IMR-90 (cell line): ENCODE data around the gene PCGF6. TPM values are rescaled to one million over a fixed set of nuclear protein-coding genes. Genes with fewer than 3 reads are reported as not detected.

Experiments
- ATAC-seq: fragments of 200-7000 bp; cut with Tn5 transposase; 2 replicates; pipeline ENCODE4 v1.9.1; 2020; ENCODE audit warnings: low read depth, mild to moderate bottlenecking, moderate library complexity
- BruUV-seq: library from RNA; stranded (reverse); fragments of 400-500 nt; replicated peaks from 2 replicates; lab custom pipeline; 2021; lab: Mats Ljungman, UMichigan
- CTCF ChIA-PET: fragments of 300-600 bp; formaldehyde crosslinking; extraction: SDS; loops from one replicate; lab custom pipeline; 2021; ENCODE audit warnings: antibody characterized with exemption; lab: Yijun Ruan, JAX
- POLR2A ChIA-PET: fragments of 300-600 bp; sonication (Branson Sonifier 250); formaldehyde crosslinking; loops from one replicate; lab custom pipeline; 2022; ENCODE audit warnings: antibody characterized with exemption; ENCODE audit not compliant: unreplicated experiment; lab: Charles Lee
- DNase-seq: peaks from one replicate; pipeline ENCODE4 v3.0.0; 2013
- H2AFZ ChIP-seq: replicated peaks from 2 replicates; pipeline ENCODE3; 2013; ENCODE audit warnings: low read length, mild to moderate bottlenecking; ENCODE audit not compliant: poor library complexity
- H2AK5ac ChIP-seq: 2 replicates; pipeline ENCODE4 v1.6.1; 2013; ENCODE audit warnings: low read depth, low read length, inconsistent platforms
- H2AK9ac ChIP-seq: replicated peaks from 2 replicates; pipeline ENCODE3; 2013; ENCODE audit warnings: mild to moderate bottlenecking, low read depth, low read length, moderate library complexity; ENCODE audit not compliant: poor library complexity
- H2BK120ac ChIP-seq: 2 replicates; pipeline ENCODE4 v1.6.1; 2013; ENCODE audit warnings: low read depth, low read length, inconsistent platforms
- H2BK15ac ChIP-seq: 3 replicates; pipeline ENCODE4 v1.6.1; 2013; ENCODE audit warnings: low read depth, low read length, inconsistent platforms
- H2BK20ac ChIP-seq: 2 replicates; pipeline ENCODE4 v1.6.1; 2013; ENCODE audit warnings: low read depth, mild to moderate bottlenecking, inconsistent platforms, low read length, moderate library complexity
- H2BK5ac ChIP-seq: 2 replicates; pipeline ENCODE4 v1.6.1; 2013; ENCODE audit warnings: mild to moderate bottlenecking, low read depth, low read length, inconsistent platforms; ENCODE audit not compliant: poor library complexity, severe bottlenecking
- H3K14ac ChIP-seq: replicated peaks from 2 replicates; pipeline ENCODE4 v1.6.1; 2013; ENCODE audit warnings: low read depth, low read length, inconsistent platforms
- H3K18ac ChIP-seq: 2 replicates; pipeline ENCODE4 v1.6.1; 2013; ENCODE audit warnings: low read depth, low read length, control low read depth
- H3K23ac ChIP-seq: 2 replicates; pipeline ENCODE4 v1.6.1; 2013; ENCODE audit warnings: low read depth, low read length, inconsistent platforms
- H3K27ac ChIP-seq: 2 replicates; pipeline ENCODE4 v1.5.1; 2013; ENCODE audit warnings: mild to moderate bottlenecking, control low read depth, low read length; ENCODE audit not compliant: insufficient read depth
- H3K27me3 ChIP-seq: 2 replicates; pipeline ENCODE4 v1.6.1; 2013; ENCODE audit warnings: low read length; ENCODE audit not compliant: control insufficient read depth, insufficient read depth
- H3K36me3 ChIP-seq: 2 replicates; pipeline ENCODE4 v1.6.1; 2013; ENCODE audit warnings: low read length, mixed read lengths; ENCODE audit not compliant: control insufficient read depth, insufficient read depth
- H3K4ac ChIP-seq: 2 replicates; pipeline ENCODE4 v1.6.1; 2013; ENCODE audit warnings: low read depth, low read length, inconsistent platforms
- H3K4me1 ChIP-seq: 2 replicates; pipeline ENCODE4 v1.6.1; 2013; ENCODE audit warnings: low read length, mixed read lengths; ENCODE audit not compliant: control insufficient read depth, insufficient read depth
- H3K4me2 ChIP-seq: 2 replicates; pipeline ENCODE4 v1.6.1; 2013; ENCODE audit warnings: low read depth, mild to moderate bottlenecking, control low read depth, low read length, moderate library complexity
- H3K4me3 ChIP-seq: 2 replicates; pipeline ENCODE4 v1.5.1; 2013; ENCODE audit warnings: low read depth, mild to moderate bottlenecking, control low read depth, low read length, moderate library complexity; ENCODE audit not compliant: insufficient read depth
- H3K56ac ChIP-seq: 2 replicates; pipeline ENCODE4 v1.6.1; 2013; ENCODE audit warnings: low read length, inconsistent platforms; ENCODE audit not compliant: insufficient read depth; ENCODE audit errors: extremely low read depth
- H3K79me1 ChIP-seq, 2 experiments: 2 replicates each; pipeline ENCODE4 v1.6.1; 2013; ENCODE audit warnings: low read length in 2 of 2, inconsistent platforms in 1 of 2, low read depth in 1 of 2
- H3K9ac ChIP-seq: 2 replicates; pipeline ENCODE4 v1.6.1; 2013; ENCODE audit warnings: low read depth, low read length, control low read depth
- H3K9me1 ChIP-seq: 2 replicates; pipeline ENCODE4 v1.6.1; 2013; ENCODE audit warnings: low read length, inconsistent platforms; ENCODE audit not compliant: insufficient read depth
- H3K9me3 ChIP-seq: 2 replicates; pipeline ENCODE4 v1.6.1; 2013; ENCODE audit warnings: low read length; ENCODE audit not compliant: control insufficient read depth, insufficient read depth
- H4K20me1 ChIP-seq: 2 replicates; pipeline ENCODE4 v1.6.1; 2013; ENCODE audit warnings: low read length, inconsistent platforms; ENCODE audit not compliant: insufficient read depth
- H4K5ac ChIP-seq: 2 replicates; pipeline ENCODE4 v1.6.1; 2013; ENCODE audit warnings: mild to moderate bottlenecking, low read depth, low read length, control low read depth
- H4K8ac ChIP-seq, 2 experiments: 2 replicates each; pipeline ENCODE4 v1.6.1; 2013; ENCODE audit warnings: low read depth in 2 of 2, low read length in 2 of 2, control low read depth in 1 of 2, inconsistent platforms in 1 of 2
- H4K91ac ChIP-seq: 2 replicates; pipeline ENCODE4 v1.6.1; 2013; ENCODE audit warnings: low read depth, low read length, inconsistent platforms; ENCODE audit not compliant: insufficient read depth
- BHLHE40 ChIP-seq: fragments of 150-350 bp; IDR thresholded peaks from 2 replicates; pipeline ENCODE4 v1.6.1; 2016; ENCODE audit warnings: mild to moderate bottlenecking, low read depth, low read length
- FOS ChIP-seq: fragments of 150-350 bp; IDR thresholded peaks from 2 replicates; pipeline ENCODE4 v1.6.1; 2016; ENCODE audit warnings: low read depth, low read length
- RFX5 ChIP-seq: IDR thresholded peaks from 2 replicates; pipeline ENCODE4 v1.8.0; 2012; ENCODE audit warnings: low read depth, mild to moderate bottlenecking, low read length, moderate library complexity
- SMC3 ChIP-seq: fragments of 150-350 bp; IDR thresholded peaks from 2 replicates; pipeline ENCODE4 v1.6.1; 2016; ENCODE audit warnings: low read depth, mild to moderate bottlenecking, antibody characterized with exemption, low read length, moderate library complexity
- WGBS, 2 experiments: methylation state at CpG; one replicate each; pipeline versions ENCODE4 v1.1.5 to v1.1.7; 2013; ENCODE audit warnings: missing lambda C conversion rate in 2 of 2; ENCODE audit not compliant: insufficient read length in 1 of 2; ENCODE audit errors: extremely low coverage in 2 of 2; 5-methylcytosine and 5-hydroxymethylcytosine counted together
- dilution Hi-C: fragments of 300-500 bp; cut with HindIII; formaldehyde crosslinking; loops from one replicate; pipeline ENCODE4 v1.14.3; 2018; ENCODE audit warnings: low sequenced_read_pairs; ENCODE audit not compliant: unreplicated experiment
- in situ Hi-C: fragments of 300-500 bp; cut with MboI; formaldehyde crosslinking; loops from 3 replicates; pipeline ENCODE4 v1.14.3; 2019; ENCODE audit warnings: low sequenced_read_pairs, inconsistent platforms, mixed read lengths
- intact Hi-C: fragments of 100-400 bp; cut with micrococcal nuclease; formaldehyde crosslinking; loops from 2 replicates; pipeline ENCODE4 v1.10.0; 2022
- polyA plus RNA-seq, 3 experiments: library from polyadenylated mRNA; depleted of rRNA; stranded (reverse); fragments of >200 nt; gene quantifications; 2 replicates each; pipeline ENCODE4 v1.2.3, GENCODE V29; 2012; ENCODE audit warnings: low replicate concordance in 1 of 3
- total RNA-seq: library from RNA; depleted of rRNA; stranded (reverse); fragments of >200 nt; gene quantifications from 2 replicates; pipeline ENCODE4 v1.2.3, GENCODE V29; 2012

The PCGF6 gene
- total and polyA plus RNA-seq, 2 of the 4 experiments (the other 2 are of a cell fraction): 4.9 to 6.5 TPM

DNA sequence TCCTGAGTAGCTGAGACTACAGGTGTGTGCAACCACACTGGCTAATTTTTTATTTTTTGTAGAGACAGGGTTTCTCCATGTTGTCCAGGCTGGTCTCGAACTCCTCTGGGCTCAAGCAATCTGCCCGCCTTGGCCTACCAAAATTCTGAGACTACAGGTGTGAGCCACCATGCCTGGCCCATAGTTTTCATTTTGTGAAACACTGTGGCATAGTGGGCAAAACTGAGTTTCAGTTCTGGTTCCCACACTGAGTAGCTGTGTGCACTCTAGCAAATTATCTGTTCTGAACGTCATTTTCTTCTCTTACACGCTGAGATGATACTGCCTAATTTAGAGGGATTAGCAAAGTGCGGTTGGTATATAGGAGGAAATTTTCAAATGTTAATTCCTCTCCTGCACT is 31.8 kb upstream of the PCGF6 start:
- Histone ChIP-seq H3K9me3 (no peaks in the 10 kb centered on the region), H3K18ac (no peak overlapping the region), H3K4me3 (no peak overlapping the region), H4K20me1 (no peaks in the 10 kb centered on the region), H3K56ac (no peak overlapping the region), H3K4ac (no peak overlapping the region), H2BK20ac (no peak overlapping the region), H3K4me1 (no peaks in the 10 kb centered on the region), H3K79me1 (no peaks in the 10 kb centered on the region), H3K36me3 (peaks cover 14% of the 10 kb centered on the region), H4K91ac (no peak overlapping the region), H3K9me1 (no peaks in the 10 kb centered on the region), H2AK5ac (no peak overlapping the region), H2BK5ac (no peak overlapping the region), H3K27me3 (no peaks in the 10 kb centered on the region), H3K23ac (no peak overlapping the region), H4K5ac (no peak overlapping the region), H2BK120ac (no peak overlapping the region), H3K9ac (no peak overlapping the region), H3K14ac (no peak overlapping the region), H2AFZ (no peak overlapping the region), H2AK9ac (no peak overlapping the region), H2BK15ac (no peak overlapping the region), H4K8ac (no peak overlapping the region), H3K27ac (no peak overlapping the region), H3K4me2 (no peak overlapping the region)
- POLR2A ChIA-PET: no interaction called here
- WGBS, 2 experiments: 93% methylated on average over 2 of the region's 5 CpGs; no CpG with 5 or more reads in 1 of the 2 experiments
- TF ChIP-seq RFX5 (no peak), SMC3 (no peak), FOS (no peak), BHLHE40 (no peak)
- no TSS peak for BruUV-seq
- CTCF ChIA-PET: no interaction called here
- in situ Hi-C loops (no loop called here), dilution Hi-C loops (no loop called here), intact Hi-C loops (no loop called here)
- no peak for DNase-seq
- ATAC-seq: no peak
